Nucleus accumbens (tissue), 56 donors: ENCODE measurements around the gene GPANK1.

Experiments used
- DNase-seq, 56 donors: peaks; one replicate each; lab custom pipeline; 2025; lab: John Stamatoyannopoulos, UW

GPANK1 gene

GRCh38 chr6:31663961-31664789, 622 bp downstream of the GPANK1 start:
- DNase-seq, result peak in 1 of 56 donors; percentile 14

- no peak for DNase-seq
Observed at GRCh38 chr6:31663126-31663960, 1.5 kb downstream of the GPANK1 start.

GRCh38 chr6:31662124-31662723, 2.6 kb downstream of the GPANK1 start:
- no peak for DNase-seq

GRCh38 chr6:31661262-31662123, 3.3 kb downstream of the GPANK1 start:
- no peak for DNase-seq

- peak in 54 of 56 donors; percentile 18 to 88 (median 62) for DNase-seq
Observed at GRCh38 chr6:31660381-31661261, 4.2 kb downstream of the GPANK1 start, which contains the start of gene C6orf47. Gene C6orf47, minus strand, starts transcription at chr6:31660778. Its CDS starts 831 bp downstream, at chr6:31659947.

GRCh38 chr6:31659649-31660380, 5.0 kb downstream of the GPANK1 start:
- peak in 1 of 56 donors; percentile 29 for DNase-seq

GRCh38 chr6:31658983-31659648, 5.7 kb downstream of the GPANK1 start:
- no peak for DNase-seq

- DNase-seq, result no peak
Observed at GRCh38 chr6:31658158-31658688, 6.6 kb downstream of the GPANK1 start.

GRCh38 chr6:31657406-31658157, 7.2 kb downstream of the GPANK1 start:
- no peak for DNase-seq

GRCh38 chr6:31655349-31656237, 9.2 kb downstream of the GPANK1 start, which contains the start of gene APOM:
Gene APOM, plus strand, starts transcription at chr6:31655894. Its CDS starts 73 bp downstream, at chr6:31655967.
- no peak for DNase-seq

- no peak for DNase-seq
Observed at GRCh38 chr6:31654574-31655348, 10.0 kb downstream of the GPANK1 start.

- peak in 37 of 56 donors; percentile 60 to 97 (median 89) for DNase-seq
Observed at GRCh38 chr6:31652925-31653724, 11.7 kb downstream of the GPANK1 start.

GRCh38 chr6:31651602-31652191, 13.1 kb downstream of the GPANK1 start:
- peak in 3 of 56 donors; percentile 37 to 80 (median 78) for DNase-seq
